Glomerular endothelial cell (primary cell): Measurements from ENCODE around the gene TMEM185B. TPM values are rescaled to one million over a fixed set of nuclear protein-coding genes. Genes with fewer than 3 reads are reported as not detected.
"Not testable (repeated sequence)": the region's sequence is repeated elsewhere in the genome, so short reads cannot be mapped to it uniquely, and the experiment has no call there.

Experiments used
- DNase-seq: peaks from one replicate; pipeline ENCODE4 v3.0.0-alpha.2; 2011; ENCODE audit warnings: low read depth, low spot score; ENCODE audit errors: extremely low read depth
- total RNA-seq: library from RNA; depleted of rRNA; stranded (reverse); fragments of >200 nt; gene quantifications from 2 replicates; pipeline ENCODE4 v1.2.3, GENCODE V29; 2015

The TMEM185B gene
- total RNA-seq, 1 donor from 2014 or later = 40.3 TPM

GRCh38 chr2:120235158-120235557, 12.0 kb upstream of the TMEM185B start:
- DNase-seq = not testable (repeated sequence)

- no peak for DNase-seq
Measured at GRCh38 chr2:120233292-120233691, 10.1 kb upstream of the TMEM185B start.

- DNase-seq = no peak
Measured at GRCh38 chr2:120231974-120232635, 8.9 kb upstream of the TMEM185B start.

GRCh38 chr2:120231564-120231973, 8.4 kb upstream of the TMEM185B start:
- DNase-seq = no peak

GRCh38 chr2:120230515-120231471, 7.6 kb upstream of the TMEM185B start:
- no peak for DNase-seq

GRCh38 chr2:120229341-120229740, 6.1 kb upstream of the TMEM185B start:
- no peak for DNase-seq

GRCh38 chr2:120228503-120228902, 5.3 kb upstream of the TMEM185B start:
- no peak for DNase-seq

- no peak for DNase-seq
Measured at GRCh38 chr2:120227111-120227991, 4.2 kb upstream of the TMEM185B start.

GRCh38 chr2:120226316-120226715, 3.1 kb upstream of the TMEM185B start:
- DNase-seq = no peak

GRCh38 chr2:120225549-120226065, 2.4 kb upstream of the TMEM185B start:
- no peak for DNase-seq

GRCh38 chr2:120224735-120225548, 1.7 kb upstream of the TMEM185B start:
- DNase-seq = no peak

GRCh38 chr2:120224256-120224655, 1.1 kb upstream of the TMEM185B start:
- no peak for DNase-seq

- no peak for DNase-seq
Measured at GRCh38 chr2:120222186-120223033, 790 bp downstream of the TMEM185B start.

- DNase-seq = no peak
Measured at GRCh38 chr2:120221616-120222015, 1.6 kb downstream of the TMEM185B start.

GRCh38 chr2:120220756-120221155, 2.4 kb downstream of the TMEM185B start:
- no peak for DNase-seq

GRCh38 chr2:120219766-120220165, 3.4 kb downstream of the TMEM185B start:
- no peak for DNase-seq

GRCh38 chr2:120219291-120219690, 3.9 kb downstream of the TMEM185B start:
- DNase-seq = no peak

- no peak for DNase-seq
Measured at GRCh38 chr2:120218181-120218580, 5.0 kb downstream of the TMEM185B start.

- DNase-seq = no peak
Measured at GRCh38 chr2:120210270-120210693, 12.9 kb downstream of the TMEM185B start.
